Panc1 (cell line): ENCODE results near the gene PDE6A. TPM values are rescaled to one million over a fixed set of nuclear protein-coding genes. Genes with fewer than 3 reads are reported as not detected.

ENCODE experiments used
- ATAC-seq: fragments of 200-7000 bp; cut with Tn5 transposase; 2 replicates; pipeline ENCODE4 v1.9.1; 2020; ENCODE audit warnings: mild to moderate bottlenecking, moderate library complexity
- BruUV-seq: library from RNA; stranded (reverse); fragments of 400-500 nt; replicated peaks from 2 replicates; lab custom pipeline; 2021; lab: Mats Ljungman, UMichigan
- CTCF ChIA-PET: fragments of 300-600 bp; sonication (Branson Sonifier 250); formaldehyde crosslinking; loops from one replicate; lab custom pipeline; 2022; ENCODE audit warnings: antibody characterized with exemption; lab: Charles Lee
- POLR2A ChIA-PET: fragments of 300-600 bp; sonication (Branson Sonifier 250); formaldehyde crosslinking; loops from one replicate; lab custom pipeline; 2022; ENCODE audit warnings: antibody characterized with exemption; lab: Charles Lee
- DNase-seq: peaks from one replicate; pipeline ENCODE4 v3.0.0-alpha.2; 2010; ENCODE audit warnings: low read depth, low spot score
- H3K27ac ChIP-seq: 2 replicates; pipeline ENCODE4 v1.5.1; 2011; ENCODE audit warnings: mild to moderate bottlenecking, low read length, inconsistent platforms
- H3K27me3 ChIP-seq: fragments of 200-500 bp; sonication (Bioruptor generic); 2 replicates; pipeline ENCODE4 v1.6.0; 2014; ENCODE audit warnings: low read length, inconsistent platforms; ENCODE audit not compliant: control insufficient read depth, insufficient read depth
- H3K36me3 ChIP-seq: fragments of 200-500 bp; sonication (Bioruptor generic); 2 replicates; pipeline ENCODE4 v1.5.1; 2014; ENCODE audit warnings: inconsistent platforms, mild to moderate bottlenecking, low read length, moderate library complexity; ENCODE audit not compliant: control insufficient read depth, insufficient read depth
- H3K4me1 ChIP-seq: 2 replicates; pipeline ENCODE4 v1.5.1; 2011; ENCODE audit warnings: inconsistent platforms, mild to moderate bottlenecking, low read length, moderate library complexity; ENCODE audit not compliant: control insufficient read depth, insufficient read depth
- H3K4me3 ChIP-seq, 2 experiments: 2 replicates each; pipeline ENCODE4 v1.5.1; 2011 to 2012; ENCODE audit warnings: low read depth in 2 of 2, low read length in 2 of 2, mild to moderate bottlenecking in 2 of 2, inconsistent platforms in 1 of 2, moderate library complexity in 1 of 2
- H3K9me3 ChIP-seq: fragments of 200-500 bp; sonication (Bioruptor generic); 2 replicates; pipeline ENCODE4 v1.5.1; 2014; ENCODE audit warnings: low read depth, mild to moderate bottlenecking, inconsistent platforms, low read length, moderate library complexity; ENCODE audit not compliant: control insufficient read depth, insufficient read depth
- SIN3A ChIP-seq: IDR thresholded peaks from 2 replicates; pipeline ENCODE4 v1.6.1; 2012; ENCODE audit warnings: low read depth, mild to moderate bottlenecking, low read length, moderate library complexity, borderline replicate concordance; ENCODE audit not compliant: insufficient read depth
- TCF7L2 ChIP-seq: IDR thresholded peaks from 2 replicates; pipeline ENCODE4 v1.6.1; 2011; ENCODE audit warnings: mild to moderate bottlenecking, low read depth, low read length, inconsistent platforms
- in situ Hi-C: cut with HindIII; loops from 2 replicates; pipeline ENCODE4 v1.10.0; 2016; ENCODE audit warnings: low sequenced_read_pairs, low pct_unique_long_range_greater_than_20kb
- intact Hi-C: fragments of 100-400 bp; cut with micrococcal nuclease; formaldehyde crosslinking; loops from one replicate; pipeline ENCODE4 v1.10.0; 2022; ENCODE audit not compliant: unreplicated experiment
- total RNA-seq: library from RNA; stranded (reverse); gene quantifications from one replicate; pipeline ENCODE4 v1.2.1, GENCODE V29; 2021; ENCODE audit not compliant: unreplicated experiment
- TF ChIP-seq, protein P1 (sequence below), 2 experiments: IDR thresholded peaks; 2 replicates each; pipeline ENCODE4 v1.6.1; 2011 to 2012; ENCODE audit warnings: low read depth in 2 of 2, control low read depth in 1 of 2, low read length in 1 of 2, mild to moderate bottlenecking in 1 of 2, moderate library complexity in 1 of 2; ENCODE audit not compliant: insufficient read depth in 1 of 2
- TF ChIP-seq, protein P2 (sequence below): fragments of 450-650 bp; IDR thresholded peaks from 2 replicates; pipeline ENCODE4 v1.5.1; 2017; ENCODE audit warnings: mild to moderate bottlenecking

Gene PDE6A
- total RNA-seq, 1 experiment from 2014 or later, result 0.33 TPM

DNA sequence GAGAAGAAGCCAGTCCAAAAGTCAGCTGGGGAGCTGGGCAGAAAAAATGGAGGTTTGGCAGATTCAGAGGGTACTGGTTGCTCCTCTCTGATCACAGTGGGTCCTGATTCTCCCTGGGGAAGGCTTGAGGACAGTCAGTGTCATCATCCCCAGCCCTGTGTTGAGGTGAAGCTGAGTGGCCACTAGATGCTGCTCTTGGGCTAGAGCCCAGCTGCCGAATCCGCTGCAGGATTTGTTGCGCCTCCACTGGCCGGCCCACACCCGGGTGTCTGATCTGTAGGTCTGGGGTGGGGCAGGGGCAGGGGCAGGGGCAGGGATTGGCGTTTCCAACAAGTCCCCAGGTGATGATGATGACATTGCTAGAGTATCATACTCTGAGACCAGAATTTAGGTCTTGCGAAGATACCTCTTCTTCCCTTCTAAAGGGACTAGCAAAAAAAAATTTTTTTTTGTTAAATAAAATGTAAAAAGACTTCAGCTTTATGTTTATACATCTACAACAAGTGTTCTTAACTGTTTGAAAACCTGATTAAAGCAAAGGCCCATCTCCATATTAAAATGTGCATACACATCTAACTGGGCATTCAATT is 106.8 kb downstream of the PDE6A start:
- in situ Hi-C loops (no loop called here), intact Hi-C loops (loop anchor here (1.0 kb wide), 1 partner anchor 125 kb away; no protein-coding TSS in a partner anchor)
- H3K36me3 ChIP-seq, result no peaks in the 10 kb centered on the region
- no peak for DNase-seq
- CTCF ChIA-PET, result interaction anchor here (0.9 to 2.2 kb wide), 4 partner anchors 16 to 154 kb away, joined by 3 to 14 read pairs (median 6); no protein-coding TSS in a partner anchor
- no peaks in the 10 kb centered on the region for H3K27me3 ChIP-seq
- H3K4me1 ChIP-seq, result peaks cover 10% of the 10 kb centered on the region
- TF ChIP-seq, protein P1, sequence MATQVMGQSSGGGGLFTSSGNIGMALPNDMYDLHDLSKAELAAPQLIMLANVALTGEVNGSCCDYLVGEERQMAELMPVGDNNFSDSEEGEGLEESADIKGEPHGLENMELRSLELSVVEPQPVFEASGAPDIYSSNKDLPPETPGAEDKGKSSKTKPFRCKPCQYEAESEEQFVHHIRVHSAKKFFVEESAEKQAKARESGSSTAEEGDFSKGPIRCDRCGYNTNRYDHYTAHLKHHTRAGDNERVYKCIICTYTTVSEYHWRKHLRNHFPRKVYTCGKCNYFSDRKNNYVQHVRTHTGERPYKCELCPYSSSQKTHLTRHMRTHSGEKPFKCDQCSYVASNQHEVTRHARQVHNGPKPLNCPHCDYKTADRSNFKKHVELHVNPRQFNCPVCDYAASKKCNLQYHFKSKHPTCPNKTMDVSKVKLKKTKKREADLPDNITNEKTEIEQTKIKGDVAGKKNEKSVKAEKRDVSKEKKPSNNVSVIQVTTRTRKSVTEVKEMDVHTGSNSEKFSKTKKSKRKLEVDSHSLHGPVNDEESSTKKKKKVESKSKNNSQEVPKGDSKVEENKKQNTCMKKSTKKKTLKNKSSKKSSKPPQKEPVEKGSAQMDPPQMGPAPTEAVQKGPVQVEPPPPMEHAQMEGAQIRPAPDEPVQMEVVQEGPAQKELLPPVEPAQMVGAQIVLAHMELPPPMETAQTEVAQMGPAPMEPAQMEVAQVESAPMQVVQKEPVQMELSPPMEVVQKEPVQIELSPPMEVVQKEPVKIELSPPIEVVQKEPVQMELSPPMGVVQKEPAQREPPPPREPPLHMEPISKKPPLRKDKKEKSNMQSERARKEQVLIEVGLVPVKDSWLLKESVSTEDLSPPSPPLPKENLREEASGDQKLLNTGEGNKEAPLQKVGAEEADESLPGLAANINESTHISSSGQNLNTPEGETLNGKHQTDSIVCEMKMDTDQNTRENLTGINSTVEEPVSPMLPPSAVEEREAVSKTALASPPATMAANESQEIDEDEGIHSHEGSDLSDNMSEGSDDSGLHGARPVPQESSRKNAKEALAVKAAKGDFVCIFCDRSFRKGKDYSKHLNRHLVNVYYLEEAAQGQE (IDR thresholded peaks at IDR 0.05; ENCODE audit: insufficient read depth in 1 of 2, low read depth in 2 of 2, low read length in 1 of 2), result no peak
- TF ChIP-seq, protein P2, sequence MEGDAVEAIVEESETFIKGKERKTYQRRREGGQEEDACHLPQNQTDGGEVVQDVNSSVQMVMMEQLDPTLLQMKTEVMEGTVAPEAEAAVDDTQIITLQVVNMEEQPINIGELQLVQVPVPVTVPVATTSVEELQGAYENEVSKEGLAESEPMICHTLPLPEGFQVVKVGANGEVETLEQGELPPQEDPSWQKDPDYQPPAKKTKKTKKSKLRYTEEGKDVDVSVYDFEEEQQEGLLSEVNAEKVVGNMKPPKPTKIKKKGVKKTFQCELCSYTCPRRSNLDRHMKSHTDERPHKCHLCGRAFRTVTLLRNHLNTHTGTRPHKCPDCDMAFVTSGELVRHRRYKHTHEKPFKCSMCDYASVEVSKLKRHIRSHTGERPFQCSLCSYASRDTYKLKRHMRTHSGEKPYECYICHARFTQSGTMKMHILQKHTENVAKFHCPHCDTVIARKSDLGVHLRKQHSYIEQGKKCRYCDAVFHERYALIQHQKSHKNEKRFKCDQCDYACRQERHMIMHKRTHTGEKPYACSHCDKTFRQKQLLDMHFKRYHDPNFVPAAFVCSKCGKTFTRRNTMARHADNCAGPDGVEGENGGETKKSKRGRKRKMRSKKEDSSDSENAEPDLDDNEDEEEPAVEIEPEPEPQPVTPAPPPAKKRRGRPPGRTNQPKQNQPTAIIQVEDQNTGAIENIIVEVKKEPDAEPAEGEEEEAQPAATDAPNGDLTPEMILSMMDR, result peak; percentile 99
- TF ChIP-seq TCF7L2, result no peak
- POLR2A ChIA-PET, result no interaction called here
- no TSS peak for BruUV-seq
- H3K27ac ChIP-seq, result peak overlapping the region; percentile 54; the same call in 1 of the 2 replicates
- peak; percentile 94 for ATAC-seq
- H3K4me3 ChIP-seq, result no peak overlapping the region
- H3K9me3 ChIP-seq, result no peaks in the 10 kb centered on the region

- TF ChIP-seq SIN3A, result no peak
- intact Hi-C loops (loop anchor here (1.0 kb wide), 1 partner anchor 126 kb away; no protein-coding TSS in a partner anchor), in situ Hi-C loops (no loop called here)
- no peak for DNase-seq
- H3K27me3 ChIP-seq, result no peaks in the 10 kb centered on the region
- no peaks in the 10 kb centered on the region for H3K9me3 ChIP-seq
- no peak overlapping the region for H3K27ac ChIP-seq
- ChIA-PET POLR2A (no interaction called here), CTCF (interaction anchor here (0.9 to 4.2 kb wide), 3 partner anchors 17 to 155 kb away, joined by 3 to 52 read pairs (median 10); no protein-coding TSS in a partner anchor)
- peaks cover 10% of the 10 kb centered on the region for H3K4me1 ChIP-seq
- no peak overlapping the region for H3K4me3 ChIP-seq
- no peaks in the 10 kb centered on the region for H3K36me3 ChIP-seq
- ATAC-seq, result no peak
- no TSS peak for BruUV-seq
Measured at GRCh38 chr5:149836451-149837139, 108.0 kb downstream of the PDE6A start.
